ENCODE measurements around the gene GPR146. TPM values are rescaled to one million over a fixed set of nuclear protein-coding genes. Genes with fewer than 3 reads are reported as not detected.

The GPR146 gene
- total and polyA plus RNA-seq, 2 of the 8 experiments (the other 6 are each of a cell fraction or from before 2014, with no cell fraction given), result 1.8 to 2.7 TPM

DNA sequence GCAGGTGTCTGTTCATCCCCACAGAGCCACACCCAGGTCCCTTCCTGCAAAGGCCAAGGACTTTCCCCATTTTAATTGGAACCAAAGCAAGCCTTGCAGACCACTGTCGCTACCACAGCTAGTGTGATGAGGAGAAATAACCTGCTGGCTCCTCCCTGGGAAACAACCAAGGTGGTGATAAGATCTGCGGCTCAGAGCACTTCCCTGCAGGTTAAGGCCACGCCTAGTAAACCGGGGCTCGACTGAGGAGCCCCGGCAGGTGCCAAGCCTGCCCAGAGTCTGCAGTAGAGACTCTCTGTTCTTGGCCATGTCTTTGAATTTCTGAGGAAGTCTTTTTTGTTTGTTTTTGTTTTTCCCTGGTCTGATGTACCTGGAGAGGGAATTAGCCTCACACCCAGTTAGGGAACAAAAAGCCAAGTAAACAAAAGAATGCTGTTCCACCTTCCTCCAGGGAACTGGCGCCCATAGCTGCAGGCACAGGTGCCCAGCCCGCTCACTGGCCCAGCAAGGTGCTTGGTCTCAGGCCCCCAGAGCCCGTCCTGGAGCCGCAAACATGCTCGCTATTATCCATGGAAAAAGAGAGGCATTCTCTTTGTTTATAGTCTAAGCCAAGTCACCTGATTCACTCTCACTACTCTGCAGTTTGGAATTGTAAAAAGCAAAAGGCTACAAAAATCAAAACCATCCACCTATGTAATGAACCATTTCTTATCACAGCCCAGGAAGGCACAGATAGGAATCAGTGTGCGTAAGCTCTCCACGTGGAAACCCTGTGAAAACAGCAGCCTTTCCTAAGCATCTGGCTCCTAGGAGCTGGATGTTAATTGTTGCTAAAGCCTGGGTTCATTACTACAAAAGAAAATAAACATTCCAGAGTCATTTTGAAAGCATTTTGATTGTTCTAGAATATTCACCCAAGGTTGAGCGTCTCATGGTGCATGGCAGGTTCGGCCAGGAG, 2.7 kb downstream of the GPR146 start:
- no peak overlapping the region for H3K4me2 ChIP-seq (ENCODE audit: insufficient read depth in 1 of 2, low read depth in 2 of 2, low read length in 2 of 2)

More for the DNA sequence above, 2.7 kb downstream of the GPR146 start:
- Histone ChIP-seq H2BK20ac (ENCODE audit: low read length) (no peak overlapping the region), H3K23me2 (ENCODE audit: low read depth, low read length) (peaks cover 8% of the 10 kb centered on the region), H3K23ac (ENCODE audit: insufficient read length) (no peak overlapping the region), H2BK12ac (ENCODE audit: low read depth, low read length) (no peak overlapping the region), H3K79me1 (ENCODE audit: low read depth, low read length) (peaks cover 4% of the 10 kb centered on the region), H3K9ac (replicated peaks in 1 of 4; ENCODE audit: extremely low read depth in 1 of 4, low read depth in 3 of 4, low read length in 3 of 4) (no peak overlapping the region), H3K18ac (ENCODE audit: extremely low read depth, low read length) (no peak overlapping the region), H3K4me3 (ENCODE audit: extremely low read depth in 1 of 4, insufficient read depth in 2 of 4, low read depth in 3 of 4, low read length in 4 of 4) (no peak overlapping the region), H4K20me1 (replicated peaks in 1 of 2; ENCODE audit: control insufficient read depth in 1 of 2, insufficient read depth in 2 of 2, low read length in 2 of 2) (peaks cover 0 to 11% of the 10 kb centered on the region in 2 experiments), H3K56ac (replicated peaks; ENCODE audit: insufficient read length, low read depth, low read length) (no peak overlapping the region), H2BK15ac (ENCODE audit: low read length) (no peak overlapping the region), H4K91ac (replicated peaks; ENCODE audit: insufficient read length, low read length) (no peak overlapping the region), H3K36me3 (ENCODE audit: control insufficient read depth in 2 of 4, insufficient read depth in 4 of 4, low read length in 3 of 4) (no peaks in the 10 kb centered on the region), H2AFZ (ENCODE audit: low read length) (no peak overlapping the region), H2BK120ac (replicated peaks; ENCODE audit: low read depth, low read length) (no peak overlapping the region), H3K4me1 (replicated peaks in 1 of 4; ENCODE audit: control insufficient read depth in 3 of 4, insufficient read depth in 4 of 4, low read length in 3 of 4) (peaks cover 6 to 17% (median 9%) of the 10 kb centered on the region in 4 experiments), H3K79me2 (ENCODE audit: control insufficient read depth in 1 of 2, insufficient read depth in 2 of 2, low read length in 2 of 2) (peaks cover 0 to 8% of the 10 kb centered on the region in 2 experiments; a peak in 1 of 4 replicates), H3K4ac (replicated peaks; ENCODE audit: insufficient read length, low read depth, low read length) (no peak overlapping the region), H2AK5ac (ENCODE audit: low read depth, low read length) (no peak overlapping the region), H2BK5ac (ENCODE audit: low read depth, low read length) (no peak overlapping the region), H3K9me3 (ENCODE audit: insufficient read depth in 2 of 2, low read depth in 1 of 2, low read length in 1 of 2) (no peaks in the 10 kb centered on the region), H4K5ac (ENCODE audit: insufficient read length, low read depth, low read length) (no peak overlapping the region), H4K8ac (ENCODE audit: extremely low read depth, insufficient read depth, low read length) (no peak overlapping the region), H3K14ac (ENCODE audit: insufficient read length) (no peak overlapping the region), H3K27me3 (replicated peaks in 1 of 4; ENCODE audit: control insufficient read depth in 3 of 4, extremely low read depth in 1 of 4, insufficient read depth in 3 of 4, low read length in 3 of 4) (no peaks in the 10 kb centered on the region), H3K27ac (ENCODE audit: low read depth, low read length) (no peak overlapping the region)
- ChIA-PET POLR2A (ENCODE audit: partially characterized antibody) (no interaction called here), CTCF (ENCODE audit: partially characterized antibody) (interaction anchor here (1.1 to 5.1 kb wide), 7 partner anchors 8 to 54 kb away, joined by 3 to 32 read pairs (median 6); no protein-coding TSS in a partner anchor)
- WGBS, 2 experiments (ENCODE audit: extremely low coverage in 1 of 2, insufficient coverage in 1 of 2, insufficient read length in 1 of 2, insufficient replicate concordance in 2 of 2, low coverage in 1 of 2, low lambda C conversion rate in 2 of 2, missing lambda C conversion rate in 1 of 2), result 90% methylated on average over 15 of the region's 15 CpGs; no CpG with 5 or more reads in 1 of the 2 experiments
- DNase-seq (ENCODE audit: low read depth in 1 of 2, low spot score in 2 of 2) (no peak), FAIRE-seq (no peak)

Data from H1 (cell line).